Activated B cell treated with CpG ODN at 0.5 μM for 24 hours (primary cell): Measurements from ENCODE around the gene CYB5B. TPM values are rescaled to one million over a fixed set of nuclear protein-coding genes. Genes with fewer than 3 reads are reported as not detected.

Source experiments
- ATAC-seq: fragments of 200-7000 bp; cut with Tn5 transposase; one replicate; pipeline ENCODE4 v1.10.0; 2021; ENCODE audit warnings: low read depth, mild to moderate bottlenecking, moderate library complexity
- CTCF ChIA-PET: fragments of 350-600 bp; sonication (Branson Sonifier 250); formaldehyde crosslinking; loops from one replicate; lab custom pipeline; 2021; ENCODE audit warnings: antibody characterized with exemption; lab: Charles Lee
- POLR2A ChIA-PET: fragments of 350-600 bp; sonication (Branson Sonifier 250); formaldehyde crosslinking; loops from one replicate; lab custom pipeline; 2021; ENCODE audit warnings: antibody characterized with exemption; lab: Charles Lee
- DNase-seq: peaks from one replicate; pipeline ENCODE4 v3.0.0; 2022
- H3K27ac Mint-ChIP-seq: one replicate; pipeline ENCODE4 v1.8.0; 2020; ENCODE audit warnings: mixed read lengths
- H3K27me3 Mint-ChIP-seq: one replicate; pipeline ENCODE4 v1.8.0; 2021; ENCODE audit warnings: mixed read lengths
- H3K36me3 Mint-ChIP-seq: one replicate; pipeline ENCODE4 v1.8.0; 2021; ENCODE audit warnings: low read depth, mixed read lengths
- H3K4me1 Mint-ChIP-seq: one replicate; pipeline ENCODE4 v1.8.0; 2021; ENCODE audit warnings: mixed read lengths
- H3K4me3 Mint-ChIP-seq: one replicate; pipeline ENCODE4 v1.8.0; 2020; ENCODE audit warnings: mild to moderate bottlenecking, mixed read lengths
- H3K9me3 Mint-ChIP-seq: one replicate; pipeline ENCODE4 v1.8.0; 2020; ENCODE audit warnings: mixed read lengths
- intact Hi-C: fragments of 100-400 bp; cut with micrococcal nuclease; formaldehyde crosslinking; loops from one replicate; pipeline ENCODE4 v1.15.1; 2024
- total RNA-seq: library from RNA; stranded (reverse); gene quantifications from 2 replicates; pipeline ENCODE4 v1.2.3, GENCODE V29; 2022
- TF ChIP-seq, protein P1 (sequence below): fragments of 200-600 bp; IDR thresholded peaks from one replicate; pipeline ENCODE4 v1.8.0; 2022; ENCODE audit warnings: antibody characterized with exemption, mild to moderate bottlenecking

CYB5B gene
- total RNA-seq, 1 donor from 2014 or later: 115 TPM

DNA sequence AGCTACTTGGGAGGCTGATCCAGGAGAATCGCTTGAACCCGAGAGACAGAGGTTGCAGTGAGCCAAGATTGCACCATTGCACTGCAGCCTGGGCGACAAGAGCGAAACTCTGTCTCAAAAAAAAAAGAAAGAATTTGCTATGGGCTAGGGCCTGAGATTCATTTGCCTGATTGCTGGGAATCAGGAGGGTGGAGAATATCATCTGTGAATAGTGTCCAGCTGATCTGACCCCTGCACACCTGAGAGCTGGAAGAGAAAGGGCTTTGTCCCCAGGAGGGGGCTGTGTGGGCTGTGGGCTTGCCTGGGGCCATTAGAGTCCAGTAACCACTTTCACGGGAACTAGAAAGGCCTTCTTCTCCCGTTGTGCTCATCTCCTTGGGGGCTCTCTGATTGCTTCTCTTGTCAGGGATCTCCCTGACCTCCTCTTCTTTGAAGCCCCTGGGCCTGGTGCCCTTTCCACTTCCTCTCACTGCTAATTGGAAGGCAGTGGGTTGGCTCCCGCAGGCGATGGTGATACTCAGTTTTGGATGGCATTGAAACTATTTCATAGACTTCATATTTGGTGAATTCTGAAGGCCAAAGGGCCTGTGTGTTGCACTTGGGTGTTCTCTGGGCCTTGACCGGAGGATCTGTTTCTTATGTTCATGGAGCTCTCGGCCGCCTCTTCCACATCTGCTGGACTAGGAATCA, 75.3 kb downstream of the CYB5B start:
- H3K9me3 Mint-ChIP-seq: no peaks in the 10 kb centered on the region
- H3K36me3 Mint-ChIP-seq: no peaks in the 10 kb centered on the region
- ChIA-PET POLR2A (interaction anchor here (0.7 kb wide), 1 partner anchor 61 kb away, joined by 3 read pairs; no protein-coding TSS in a partner anchor), CTCF (no interaction called here)
- TF ChIP-seq, protein P1, sequence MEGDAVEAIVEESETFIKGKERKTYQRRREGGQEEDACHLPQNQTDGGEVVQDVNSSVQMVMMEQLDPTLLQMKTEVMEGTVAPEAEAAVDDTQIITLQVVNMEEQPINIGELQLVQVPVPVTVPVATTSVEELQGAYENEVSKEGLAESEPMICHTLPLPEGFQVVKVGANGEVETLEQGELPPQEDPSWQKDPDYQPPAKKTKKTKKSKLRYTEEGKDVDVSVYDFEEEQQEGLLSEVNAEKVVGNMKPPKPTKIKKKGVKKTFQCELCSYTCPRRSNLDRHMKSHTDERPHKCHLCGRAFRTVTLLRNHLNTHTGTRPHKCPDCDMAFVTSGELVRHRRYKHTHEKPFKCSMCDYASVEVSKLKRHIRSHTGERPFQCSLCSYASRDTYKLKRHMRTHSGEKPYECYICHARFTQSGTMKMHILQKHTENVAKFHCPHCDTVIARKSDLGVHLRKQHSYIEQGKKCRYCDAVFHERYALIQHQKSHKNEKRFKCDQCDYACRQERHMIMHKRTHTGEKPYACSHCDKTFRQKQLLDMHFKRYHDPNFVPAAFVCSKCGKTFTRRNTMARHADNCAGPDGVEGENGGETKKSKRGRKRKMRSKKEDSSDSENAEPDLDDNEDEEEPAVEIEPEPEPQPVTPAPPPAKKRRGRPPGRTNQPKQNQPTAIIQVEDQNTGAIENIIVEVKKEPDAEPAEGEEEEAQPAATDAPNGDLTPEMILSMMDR: no peak
- H3K27ac Mint-ChIP-seq: peak overlapping the region; percentile 9
- H3K4me3 Mint-ChIP-seq: no peak overlapping the region
- intact Hi-C loops: no loop called here
- ATAC-seq (no peak), DNase-seq (no peak)
- peaks cover 13% of the 10 kb centered on the region for H3K4me1 Mint-ChIP-seq
- H3K27me3 Mint-ChIP-seq: no peaks in the 10 kb centered on the region

DNA sequence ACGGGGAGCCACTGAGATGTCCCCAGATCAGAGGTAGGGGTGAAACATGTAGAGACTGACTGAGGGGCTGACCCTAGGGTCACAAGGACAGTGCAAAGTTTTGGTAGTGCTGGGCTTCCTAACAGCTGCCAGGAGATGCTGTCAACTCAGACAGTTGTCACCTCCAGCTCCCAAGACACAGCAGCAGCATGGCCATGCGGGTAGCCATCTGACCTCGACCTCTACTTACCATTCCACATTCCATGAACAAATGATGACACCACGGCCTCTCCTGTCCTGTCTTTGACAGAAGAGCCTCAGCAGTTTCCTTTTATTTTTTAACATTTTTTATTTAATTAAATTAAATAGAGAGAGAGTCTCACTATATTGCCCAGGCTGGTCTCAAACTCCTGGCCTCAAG, 76.1 kb downstream of the CYB5B start:
- H3K4me1 Mint-ChIP-seq: peaks cover 13% of the 10 kb centered on the region
- TF ChIP-seq, protein P1: no peak
- DNase-seq (no peak), ATAC-seq (no peak)
- POLR2A ChIA-PET: no interaction called here
- H3K36me3 Mint-ChIP-seq: no peaks in the 10 kb centered on the region
- intact Hi-C loops: no loop called here
- CTCF ChIA-PET: no interaction called here
- H3K4me3 Mint-ChIP-seq: no peak overlapping the region
- no peaks in the 10 kb centered on the region for H3K9me3 Mint-ChIP-seq
- no peak overlapping the region for H3K27ac Mint-ChIP-seq
- peaks cover 2% of the 10 kb centered on the region for H3K27me3 Mint-ChIP-seq

DNA sequence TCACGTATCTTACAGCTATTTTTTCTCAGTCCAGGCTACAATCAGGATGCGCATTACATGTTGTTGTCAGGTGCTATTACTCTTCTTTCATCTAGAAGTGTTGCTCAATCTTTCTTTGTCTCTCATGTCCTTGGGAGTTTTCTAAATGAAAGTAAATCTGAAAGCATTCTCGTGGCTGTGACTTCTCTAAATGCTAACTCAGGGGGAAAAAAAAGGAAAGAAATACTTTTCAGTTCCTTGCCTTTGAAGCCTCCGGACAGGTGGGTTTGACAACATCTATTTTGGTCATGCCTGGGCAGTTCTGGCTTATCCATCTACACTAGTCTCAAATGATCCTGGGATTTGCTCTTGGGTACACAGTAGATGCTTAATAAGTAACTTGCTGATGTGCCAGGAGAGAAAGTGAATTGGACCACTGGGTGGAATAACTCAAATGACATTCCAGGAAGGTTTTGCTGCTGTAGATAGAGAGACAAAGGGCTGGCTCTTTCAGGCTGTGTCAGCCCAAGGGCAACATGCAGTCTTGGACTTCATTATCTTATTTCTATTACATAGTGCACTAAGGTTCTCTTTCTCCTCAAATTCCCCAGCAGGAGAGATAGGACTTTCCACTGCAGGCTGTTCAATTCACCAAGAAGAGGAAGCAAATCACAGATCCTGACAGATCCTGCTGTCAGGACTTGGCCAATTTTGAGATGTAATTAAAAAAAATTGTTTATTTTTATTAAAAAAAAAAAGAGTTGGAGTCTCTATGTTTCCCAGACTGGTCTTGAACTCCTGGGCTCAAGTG, 77.7 kb downstream of the CYB5B start:
- ATAC-seq (peak; percentile 49), DNase-seq (no peak)
- ChIA-PET CTCF (no interaction called here), POLR2A (no interaction called here)
- no peaks in the 10 kb centered on the region for H3K36me3 Mint-ChIP-seq
- H3K9me3 Mint-ChIP-seq: no peaks in the 10 kb centered on the region
- intact Hi-C loops: no loop called here
- peak overlapping the region; percentile 42 for H3K4me3 Mint-ChIP-seq
- H3K4me1 Mint-ChIP-seq: peaks cover 13% of the 10 kb centered on the region
- peaks cover 2% of the 10 kb centered on the region for H3K27me3 Mint-ChIP-seq
- TF ChIP-seq, protein P1: no peak
- no peak overlapping the region for H3K27ac Mint-ChIP-seq

DNA sequence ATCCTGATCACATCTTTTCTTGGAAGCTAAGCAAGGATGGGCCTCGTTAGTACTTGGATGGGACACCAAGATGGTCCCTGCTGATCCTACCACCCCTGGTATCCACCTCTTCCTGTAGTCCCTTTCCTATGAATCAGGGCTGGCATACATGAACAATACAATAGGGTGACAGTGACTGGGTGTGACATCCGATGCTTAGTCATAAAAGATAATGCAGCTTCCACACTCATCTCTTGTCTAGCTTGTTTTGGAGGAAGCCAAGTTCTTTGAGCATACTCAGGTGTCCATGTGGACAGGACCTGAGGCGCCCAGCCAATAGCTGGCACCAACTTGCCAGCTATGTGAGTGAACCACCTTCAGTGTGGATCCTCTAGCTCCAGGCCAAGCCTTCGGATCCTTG, 78.8 kb downstream of the CYB5B start:
- no peak overlapping the region for H3K4me3 Mint-ChIP-seq
- TF ChIP-seq, protein P1: no peak

DNA sequence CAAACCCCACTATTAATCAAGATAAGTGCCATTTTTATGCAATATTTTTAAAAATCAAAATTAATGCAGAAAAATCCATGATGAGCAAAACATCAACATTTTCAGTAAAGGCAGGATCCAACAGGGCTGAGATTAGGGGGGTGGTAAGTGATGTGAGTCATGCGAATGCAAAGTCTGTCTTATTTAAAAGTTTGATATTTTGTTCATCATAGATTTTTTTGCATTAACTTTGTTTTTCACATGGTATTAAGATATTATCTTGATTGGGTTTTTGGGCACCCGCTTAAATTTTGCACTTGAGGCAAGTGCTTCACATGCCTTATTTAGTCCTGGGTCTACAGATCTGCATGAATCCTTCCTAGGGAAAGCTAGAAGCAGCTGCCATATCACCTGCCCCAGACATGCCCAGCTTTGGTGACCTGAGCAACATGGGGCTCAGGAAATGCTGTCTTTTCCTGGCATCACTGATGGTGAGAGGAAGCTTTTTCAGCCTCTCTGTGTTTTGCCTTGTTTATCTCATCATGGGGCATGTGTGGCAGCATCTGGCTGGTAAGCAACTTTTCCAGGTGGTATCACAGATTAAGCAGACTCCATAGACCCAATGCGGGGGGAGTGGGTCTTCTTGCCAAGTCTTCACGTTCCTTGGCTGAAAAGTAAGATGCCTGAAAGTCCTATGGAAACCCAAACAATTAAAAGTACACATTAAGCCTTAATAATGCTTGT, 83.8 kb downstream of the CYB5B start:
- DNase-seq (no peak), ATAC-seq (no peak)
- Mint-ChIP-seq H3K27ac (no peak overlapping the region), H3K4me1 (peaks cover 2% of the 10 kb centered on the region), H3K27me3 (peaks cover 2% of the 10 kb centered on the region), H3K4me3 (no peak overlapping the region), H3K36me3 (no peaks in the 10 kb centered on the region), H3K9me3 (no peaks in the 10 kb centered on the region)
- CTCF ChIA-PET: no interaction called here
- POLR2A ChIA-PET: no interaction called here
- TF ChIP-seq, protein P1: no peak
- intact Hi-C loops: no loop called here

More for the DNA sequence above, 78.8 kb downstream of the CYB5B start:
- POLR2A ChIA-PET: no interaction called here
- Mint-ChIP-seq H3K27me3 (peaks cover 2% of the 10 kb centered on the region), H3K4me1 (peaks cover 13% of the 10 kb centered on the region), H3K27ac (no peak overlapping the region), H3K9me3 (no peaks in the 10 kb centered on the region), H3K36me3 (no peaks in the 10 kb centered on the region)
- CTCF ChIA-PET: no interaction called here
- ATAC-seq (no peak), DNase-seq (no peak)
- intact Hi-C loops: no loop called here
